Sciatic nerve (tissue), 2 donors: Measurements from ENCODE around the gene CREB5. TPM values are rescaled to one million over a fixed set of nuclear protein-coding genes. Genes with fewer than 3 reads are reported as not detected.

Experiments
- ATAC-seq: fragments of 200-7000 bp; cut with Tn5 transposase; one replicate; pipeline ENCODE4 v1.9.1; 2020; ENCODE audit warnings: mild to moderate bottlenecking, moderate library complexity
- DNase-seq: peaks from one replicate; pipeline ENCODE4 v3.0.0-alpha.2; 2020; ENCODE audit warnings: low spot score
- intact Hi-C: fragments of 100-400 bp; cut with DNase I; formaldehyde crosslinking; loops from one replicate; pipeline ENCODE4 v1.14.2; 2022
- total RNA-seq: library from RNA; stranded (reverse); fragmentation: NEBNext Ultra II Directional; extraction: Animal tissue kit (Norgen Biotek cat#: 25700); gene quantifications from one replicate; pipeline ENCODE4 v1.2.1, GENCODE V29; 2021
- donor health status: DM: no; HTN: no; CAD: no.
- donor health status: DM: no; HTN: no; CAD: no.

Gene CREB5
- total RNA-seq, 1 donor from 2014 or later: 20.1 TPM

DNA sequence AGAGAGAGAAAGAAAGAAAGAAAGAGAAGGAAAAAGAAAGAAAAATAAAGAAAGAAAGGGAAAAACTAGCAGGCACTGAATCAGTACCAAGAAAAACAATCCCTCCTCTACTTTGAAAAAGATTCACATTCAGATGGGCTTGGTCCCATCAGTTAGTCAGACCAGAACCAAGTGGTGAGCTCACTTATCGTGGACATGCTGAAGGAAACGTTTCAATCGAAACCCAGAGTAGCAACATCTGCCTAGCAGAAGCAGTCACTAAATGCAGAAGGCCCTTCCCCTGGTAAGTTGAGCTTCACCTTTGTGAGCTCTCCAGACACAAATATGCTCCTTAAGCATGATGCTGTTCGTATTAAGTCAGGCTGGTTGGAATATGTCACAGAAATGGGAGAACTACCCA is 378.1 kb downstream of the CREB5 start:
- no peak for DNase-seq
- ATAC-seq: no peak
- intact Hi-C loops: no loop called here

- ATAC-seq (no peak), DNase-seq (no peak)
- intact Hi-C loops: no loop called here
Observed at GRCh38 chr7:28792858-28793257, 380.5 kb downstream of the CREB5 start.

DNA sequence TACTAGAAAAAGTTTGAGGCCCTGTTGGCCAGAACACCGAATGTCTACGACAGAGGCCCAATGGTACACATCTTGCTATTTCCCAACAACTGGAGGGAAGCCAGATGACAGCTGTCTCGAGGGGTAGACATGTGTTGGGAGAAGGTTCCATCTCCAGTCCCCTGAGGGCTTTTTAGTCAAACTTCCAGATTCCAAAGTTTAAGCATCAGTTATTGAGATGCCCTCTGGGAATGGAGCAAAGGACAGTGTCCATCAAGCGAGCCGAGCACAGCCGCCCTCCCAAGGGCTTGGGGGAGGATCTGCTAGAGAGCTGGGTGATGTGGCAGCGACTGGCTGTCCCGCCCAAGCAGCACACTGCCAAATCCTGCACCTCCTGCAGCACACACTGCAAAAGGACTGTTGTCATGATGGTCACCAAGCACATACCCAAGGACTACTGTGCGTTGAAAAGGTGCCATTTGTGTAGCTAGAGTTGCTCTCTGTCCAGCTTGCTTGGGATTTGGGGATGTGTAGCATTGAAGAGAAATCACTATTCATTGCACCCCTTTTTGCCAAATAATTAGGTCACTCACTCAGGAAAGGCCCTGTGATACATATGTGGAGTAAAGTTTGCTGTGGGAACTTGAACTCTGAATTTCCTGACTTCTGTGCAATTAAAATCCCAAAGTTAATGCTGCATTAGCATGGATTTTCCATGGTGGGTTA is 381.2 kb downstream of the CREB5 start:
- ATAC-seq: peak; percentile 49
- DNase-seq: no peak
- intact Hi-C loops: no loop called here

DNA sequence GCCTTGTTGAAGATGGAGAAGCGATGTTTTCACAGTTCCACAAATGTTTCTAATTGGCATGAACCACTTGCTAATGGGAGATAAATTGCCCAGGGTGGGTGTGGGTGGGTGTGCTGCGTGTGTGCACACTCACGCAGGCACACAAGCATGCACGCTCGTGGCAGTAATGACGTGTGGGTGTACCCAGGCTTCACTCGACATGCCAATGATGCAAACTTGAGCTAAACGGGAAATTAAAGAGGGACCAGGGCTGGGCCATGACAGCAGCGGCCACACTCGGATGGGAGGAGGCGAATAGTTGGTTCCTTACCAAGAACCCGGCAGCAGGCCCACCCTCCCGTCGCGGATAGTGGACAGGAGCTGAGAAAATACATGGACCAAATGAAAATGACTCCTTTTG is 386.0 kb downstream of the CREB5 start:
- DNase-seq: no peak
- intact Hi-C loops: no loop called here
- ATAC-seq: no peak

DNA sequence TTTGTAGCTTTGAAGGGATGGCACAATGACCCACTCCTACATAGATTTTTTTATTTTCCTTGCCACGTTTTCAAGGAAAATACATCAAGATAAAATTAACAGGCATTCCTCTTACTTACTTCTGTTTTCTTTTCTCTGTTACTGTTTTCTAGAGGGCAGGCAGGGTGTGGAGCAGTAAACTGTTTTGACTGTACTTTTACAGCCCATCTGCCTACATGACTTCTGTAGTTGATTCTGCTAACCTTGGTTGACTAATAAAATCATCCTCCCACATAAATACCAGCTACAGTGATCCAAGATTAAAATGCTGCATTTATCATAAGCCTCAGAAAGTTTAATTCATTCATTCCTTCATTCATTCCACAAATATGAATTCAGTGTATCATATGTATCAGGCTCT is 387.3 kb downstream of the CREB5 start:
- intact Hi-C loops: no loop called here
- ATAC-seq (no peak), DNase-seq (no peak)

- intact Hi-C loops: no loop called here
- DNase-seq (no peak), ATAC-seq (peak; percentile 73)
Observed at GRCh38 chr7:28800150-28800549, 387.8 kb downstream of the CREB5 start.

- no peak for ATAC-seq
- intact Hi-C loops: no loop called here
Observed at GRCh38 chr7:28802450-28802849, 390.1 kb downstream of the CREB5 start.

DNA sequence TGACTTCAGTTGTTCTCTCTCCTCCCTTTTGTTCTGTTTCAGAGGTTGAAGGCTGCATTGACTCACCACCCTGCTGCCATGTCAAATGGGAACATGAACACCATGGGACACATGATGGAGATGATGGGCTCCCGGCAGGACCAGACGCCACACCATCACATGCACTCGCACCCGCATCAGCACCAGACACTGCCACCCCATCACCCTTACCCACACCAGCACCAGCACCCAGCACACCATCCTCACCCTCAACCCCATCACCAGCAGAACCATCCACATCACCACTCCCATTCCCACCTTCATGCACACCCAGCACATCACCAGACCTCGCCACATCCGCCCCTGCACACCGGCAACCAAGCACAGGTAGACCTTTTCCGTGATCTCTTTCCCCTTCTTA is 391.8 kb downstream of the CREB5 start:
- DNase-seq: no peak
- no peak for ATAC-seq
- intact Hi-C loops: no loop called here

More at GRCh38 chr7:28802450-28802849, 390.1 kb downstream of the CREB5 start:
- no peak for DNase-seq

- intact Hi-C loops: no loop called here
- no peak for DNase-seq
- ATAC-seq: no peak
Observed at GRCh38 chr7:28804990-28805389, 392.7 kb downstream of the CREB5 start.

GRCh38 chr7:28806841-28807240 is 394.5 kb downstream of the CREB5 start:
- DNase-seq (no peak), ATAC-seq (no peak)
- intact Hi-C loops: no loop called here

DNA sequence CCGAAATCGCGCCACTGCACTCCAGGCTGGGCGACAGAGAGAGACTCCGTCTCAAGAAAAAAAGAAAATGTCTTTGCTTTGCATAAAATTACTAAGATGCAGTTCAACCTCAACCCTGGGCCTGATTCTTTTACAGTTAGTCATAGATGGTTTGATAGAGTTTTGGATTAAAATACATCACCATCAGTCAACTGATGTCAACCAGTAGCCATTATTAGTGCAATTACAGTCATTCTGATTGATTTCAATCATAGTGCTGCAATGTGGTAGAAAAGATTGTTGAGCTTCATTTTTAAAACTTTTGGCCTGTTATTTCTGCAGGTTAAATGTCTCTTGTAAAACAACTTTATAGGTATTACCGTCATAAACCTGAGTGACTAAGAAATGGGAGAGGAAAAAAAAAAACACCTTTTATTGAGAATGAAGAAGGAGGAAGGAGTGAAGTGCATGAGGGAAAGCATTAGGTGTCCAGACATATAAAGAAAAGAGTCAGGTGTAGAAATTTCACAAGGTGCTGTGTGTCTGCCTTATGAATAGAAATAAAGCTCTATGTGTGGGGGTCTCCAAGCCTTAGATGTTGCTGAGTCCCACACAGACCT is 395.2 kb downstream of the CREB5 start:
- no peak for DNase-seq
- intact Hi-C loops: no loop called here
- ATAC-seq: no peak

GRCh38 chr7:28808796-28809533 is 396.6 kb downstream of the CREB5 start:
- DNase-seq (no peak), ATAC-seq (peak; percentile 41)
- intact Hi-C loops: no loop called here

DNA sequence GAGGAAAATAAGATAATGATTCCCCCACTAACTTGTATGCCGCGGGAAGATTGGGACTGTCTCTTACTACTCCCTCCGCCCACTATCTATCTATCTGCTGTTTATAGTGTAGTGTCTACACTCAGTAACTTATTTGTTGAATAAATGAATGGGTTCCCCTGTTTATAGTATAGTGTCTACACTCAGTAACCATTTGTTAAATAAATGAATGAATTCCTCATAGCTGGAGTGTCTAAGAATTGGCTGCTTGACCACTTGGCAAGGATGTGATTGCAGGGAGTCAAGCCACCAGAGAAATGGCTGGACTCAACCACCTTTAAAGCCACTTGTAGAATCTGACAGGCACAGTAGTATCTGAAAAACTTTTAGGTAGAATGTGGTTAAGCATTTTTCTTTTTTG is 398.7 kb downstream of the CREB5 start:
- no peak for ATAC-seq
- intact Hi-C loops: no loop called here
- DNase-seq: no peak

GRCh38 chr7:28811701-28812430 is 399.5 kb downstream of the CREB5 start:
- no peak for DNase-seq
- intact Hi-C loops: no loop called here
- no peak for ATAC-seq

DNA sequence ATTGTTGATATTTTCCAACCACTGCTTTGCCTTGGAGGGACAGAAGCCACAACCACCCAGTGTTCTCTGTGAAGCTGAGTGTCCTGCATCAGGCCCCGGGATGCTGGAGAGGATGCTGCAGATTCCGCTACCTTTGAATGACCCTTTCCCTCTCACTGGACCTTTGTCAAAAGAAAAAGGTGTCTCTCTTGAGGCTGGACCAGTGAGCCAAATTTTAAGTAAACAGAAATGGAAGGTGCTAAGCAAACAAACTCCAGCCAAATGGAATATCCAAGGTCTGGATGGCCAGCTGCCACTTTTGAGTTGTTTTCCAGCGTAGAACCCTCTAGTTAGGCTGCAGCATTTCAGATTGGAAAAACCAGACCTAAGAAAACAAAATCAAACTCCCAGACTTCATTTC is 400.3 kb downstream of the CREB5 start:
- intact Hi-C loops: no loop called here
- no peak for ATAC-seq
- no peak for DNase-seq

GRCh38 chr7:28813243-28813962 is 401.1 kb downstream of the CREB5 start:
- intact Hi-C loops: no loop called here
- ATAC-seq (peak; percentile 85), DNase-seq (no peak)

- DNase-seq: no peak
- intact Hi-C loops: no loop called here
- peak; percentile 61 for ATAC-seq
Observed at GRCh38 chr7:28815369-28815927, 403.1 kb downstream of the CREB5 start.

- no peak for DNase-seq
- ATAC-seq: no peak
- intact Hi-C loops: no loop called here
Observed at GRCh38 chr7:28815928-28816373, 403.6 kb downstream of the CREB5 start.

DNA sequence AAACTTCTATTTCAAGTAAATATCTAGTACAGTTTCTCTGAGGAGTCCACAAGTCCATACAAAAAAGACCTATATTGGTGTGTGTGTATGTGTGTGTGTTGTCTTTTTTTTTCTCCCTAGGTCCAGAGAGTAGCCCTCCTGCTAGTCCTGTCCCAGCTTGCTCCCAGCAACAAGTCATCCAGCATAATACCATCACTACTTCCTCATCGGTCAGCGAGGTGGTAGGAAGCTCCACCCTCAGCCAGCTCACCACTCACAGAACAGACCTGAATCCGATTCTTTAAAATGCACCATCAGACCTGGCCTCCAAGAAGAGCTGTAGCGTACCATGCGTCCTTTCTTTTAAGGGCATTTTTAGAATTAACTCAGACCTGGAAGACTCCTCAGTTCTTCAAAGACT is 406.7 kb downstream of the CREB5 start:
- DNase-seq (no peak), ATAC-seq (no peak)
- intact Hi-C loops: no loop called here
